ENCODE results near the gene CORO6.

CORO6 gene

DNA sequence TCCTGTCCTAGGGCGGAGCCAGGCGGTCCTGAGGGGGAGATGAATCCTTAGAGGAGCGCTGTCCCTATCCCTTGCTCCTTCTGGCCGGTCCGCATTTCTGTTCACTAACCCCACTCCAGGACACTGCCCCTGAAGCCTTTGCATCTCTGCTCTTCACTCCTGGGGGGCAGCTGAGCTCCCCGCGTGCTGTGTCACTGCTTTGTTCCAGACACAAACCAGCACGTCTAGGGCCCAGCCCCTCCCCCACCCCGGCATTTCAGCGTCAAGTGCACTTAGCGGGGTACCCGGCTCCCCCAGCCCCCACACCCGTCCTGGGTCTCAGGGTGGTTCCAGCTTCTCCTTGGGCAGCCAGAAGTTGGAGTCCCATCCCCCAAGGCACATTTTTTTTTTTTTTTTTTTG is 8.9 kb downstream of the CORO6 start:
- Histone ChIP-seq H4K20me1 (ENCODE audit: insufficient read depth, low read length, poor library complexity, severe bottlenecking) (no peaks in the 10 kb centered on the region), H3K4me3 (ENCODE audit: low read length, poor library complexity, severe bottlenecking) (no peak overlapping the region), H3K36me3 (ENCODE audit: insufficient read depth, low read length) (no peaks in the 10 kb centered on the region), H3K79me2 (ENCODE audit: insufficient read depth, low read length) (no peaks in the 10 kb centered on the region), H3K4me1 (ENCODE audit: insufficient read depth, low read length, poor library complexity, severe bottlenecking) (peaks cover 7% of the 10 kb centered on the region), H2AFZ (ENCODE audit: low read length) (no peak overlapping the region), H3K9me3 (ENCODE audit: insufficient read depth, low read depth, low read length) (no peaks in the 10 kb centered on the region), H3K9ac (ENCODE audit: low read depth, low read length, poor library complexity, severe bottlenecking) (no peak overlapping the region), H3K9me2 (replicated peaks; ENCODE audit: low read depth, low read length) (no peaks in the 10 kb centered on the region), H3F3A (ENCODE audit: low read depth) (no peaks in the 10 kb centered on the region), H3K4me2 (ENCODE audit: low read depth, low read length, poor library complexity, severe bottlenecking) (no peak overlapping the region), H3K27me3 (ENCODE audit: insufficient read depth, low read length, poor library complexity, severe bottlenecking) (no peaks in the 10 kb centered on the region)
- TF ChIP-seq, protein P1, sequence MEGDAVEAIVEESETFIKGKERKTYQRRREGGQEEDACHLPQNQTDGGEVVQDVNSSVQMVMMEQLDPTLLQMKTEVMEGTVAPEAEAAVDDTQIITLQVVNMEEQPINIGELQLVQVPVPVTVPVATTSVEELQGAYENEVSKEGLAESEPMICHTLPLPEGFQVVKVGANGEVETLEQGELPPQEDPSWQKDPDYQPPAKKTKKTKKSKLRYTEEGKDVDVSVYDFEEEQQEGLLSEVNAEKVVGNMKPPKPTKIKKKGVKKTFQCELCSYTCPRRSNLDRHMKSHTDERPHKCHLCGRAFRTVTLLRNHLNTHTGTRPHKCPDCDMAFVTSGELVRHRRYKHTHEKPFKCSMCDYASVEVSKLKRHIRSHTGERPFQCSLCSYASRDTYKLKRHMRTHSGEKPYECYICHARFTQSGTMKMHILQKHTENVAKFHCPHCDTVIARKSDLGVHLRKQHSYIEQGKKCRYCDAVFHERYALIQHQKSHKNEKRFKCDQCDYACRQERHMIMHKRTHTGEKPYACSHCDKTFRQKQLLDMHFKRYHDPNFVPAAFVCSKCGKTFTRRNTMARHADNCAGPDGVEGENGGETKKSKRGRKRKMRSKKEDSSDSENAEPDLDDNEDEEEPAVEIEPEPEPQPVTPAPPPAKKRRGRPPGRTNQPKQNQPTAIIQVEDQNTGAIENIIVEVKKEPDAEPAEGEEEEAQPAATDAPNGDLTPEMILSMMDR (conservative IDR thresholded peaks at IDR 0.05; ENCODE audit: low read length) = no peak
- no peak for TF ChIP-seq EZH2phosphoT487 (IDR thresholded peaks at IDR 0.05; ENCODE audit: borderline replicate concordance)

GRCh38 chr17:29613352-29613837 is 9.3 kb downstream of the CORO6 start:
- TF ChIP-seq, protein P1 (conservative IDR thresholded peaks at IDR 0.05; ENCODE audit: low read length) = no peak
- TF ChIP-seq EZH2phosphoT487 (IDR thresholded peaks at IDR 0.05; ENCODE audit: borderline replicate concordance) = no peak

DNA sequence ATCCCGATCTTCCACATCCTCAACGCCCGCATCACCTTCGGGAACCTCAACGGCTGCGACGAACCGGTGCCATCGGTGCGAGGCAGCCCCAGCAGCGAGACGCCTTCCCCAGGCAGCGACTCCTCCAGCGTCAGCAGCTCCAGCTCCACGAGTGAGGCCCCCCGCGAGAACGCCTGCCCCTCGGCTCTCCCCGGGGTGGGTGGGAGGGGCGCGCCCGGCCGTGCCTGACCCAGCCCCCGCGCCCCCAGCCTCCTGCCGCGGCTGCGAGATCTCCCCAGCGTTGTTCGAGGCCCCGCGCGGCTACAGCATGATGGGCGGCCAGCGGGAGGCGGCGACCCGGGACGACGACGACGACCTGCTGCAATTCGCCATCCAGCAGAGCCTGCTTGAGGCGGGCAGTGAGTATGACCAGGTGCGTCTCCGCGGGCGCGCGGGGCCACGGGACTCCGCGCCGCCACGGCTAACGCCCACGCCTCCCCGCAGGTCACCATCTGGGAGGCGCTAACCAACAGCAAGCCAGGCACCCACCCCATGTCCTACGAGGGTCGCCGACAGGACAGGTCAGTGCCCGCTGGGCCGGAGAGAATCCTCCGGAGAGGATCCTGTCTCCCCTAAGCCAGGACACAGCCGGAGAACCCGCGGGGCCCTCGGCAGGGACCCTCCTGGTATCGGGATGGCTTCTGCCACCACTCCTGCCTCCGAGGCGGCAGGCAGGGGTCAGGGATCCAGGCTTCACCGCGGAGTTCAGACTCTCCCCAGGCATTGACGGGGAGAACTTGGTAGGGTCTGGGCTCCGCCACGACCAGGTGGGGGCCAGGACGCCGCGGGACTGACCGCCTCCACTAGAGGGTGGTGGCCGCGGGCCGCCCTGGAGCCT is 10.1 kb downstream of the CORO6 start:
- Histone ChIP-seq H3K4me2 (ENCODE audit: low read depth, low read length, poor library complexity, severe bottlenecking) (no peak overlapping the region), H2AFZ (ENCODE audit: low read length) (no peak overlapping the region), H3K9me2 (replicated peaks; ENCODE audit: low read depth, low read length) (no peaks in the 10 kb centered on the region), H3K9ac (ENCODE audit: low read depth, low read length, poor library complexity, severe bottlenecking) (no peak overlapping the region), H3K9me3 (ENCODE audit: insufficient read depth, low read depth, low read length) (no peaks in the 10 kb centered on the region), H3K36me3 (ENCODE audit: insufficient read depth, low read length) (no peaks in the 10 kb centered on the region), H3K4me1 (ENCODE audit: insufficient read depth, low read length, poor library complexity, severe bottlenecking) (peaks cover 5% of the 10 kb centered on the region), H3F3A (ENCODE audit: low read depth) (no peaks in the 10 kb centered on the region), H4K20me1 (ENCODE audit: insufficient read depth, low read length, poor library complexity, severe bottlenecking) (no peaks in the 10 kb centered on the region), H3K27me3 (ENCODE audit: insufficient read depth, low read length, poor library complexity, severe bottlenecking) (no peaks in the 10 kb centered on the region), H3K79me2 (ENCODE audit: insufficient read depth, low read length) (no peaks in the 10 kb centered on the region), H3K4me3 (ENCODE audit: low read length, poor library complexity, severe bottlenecking) (no peak overlapping the region)
- TF ChIP-seq EZH2phosphoT487 (IDR thresholded peaks at IDR 0.05; ENCODE audit: borderline replicate concordance) = no peak
- TF ChIP-seq, protein P1 (conservative IDR thresholded peaks at IDR 0.05; ENCODE audit: low read length) = no peak

More at GRCh38 chr17:29613352-29613837, 9.3 kb downstream of the CORO6 start:
- Histone ChIP-seq H3K36me3 (ENCODE audit: insufficient read depth, low read length) (no peaks in the 10 kb centered on the region), H3K4me1 (ENCODE audit: insufficient read depth, low read length, poor library complexity, severe bottlenecking) (peaks cover 7% of the 10 kb centered on the region), H3K4me3 (ENCODE audit: low read length, poor library complexity, severe bottlenecking) (no peak overlapping the region), H3K4me2 (ENCODE audit: low read depth, low read length, poor library complexity, severe bottlenecking) (no peak overlapping the region), H4K20me1 (ENCODE audit: insufficient read depth, low read length, poor library complexity, severe bottlenecking) (no peaks in the 10 kb centered on the region), H3K9me3 (ENCODE audit: insufficient read depth, low read depth, low read length) (no peaks in the 10 kb centered on the region), H3K79me2 (ENCODE audit: insufficient read depth, low read length) (no peaks in the 10 kb centered on the region), H3K9me2 (replicated peaks; ENCODE audit: low read depth, low read length) (no peaks in the 10 kb centered on the region), H3F3A (ENCODE audit: low read depth) (no peaks in the 10 kb centered on the region), H2AFZ (ENCODE audit: low read length) (no peak overlapping the region), H3K9ac (ENCODE audit: low read depth, low read length, poor library complexity, severe bottlenecking) (no peak overlapping the region), H3K27me3 (ENCODE audit: insufficient read depth, low read length, poor library complexity, severe bottlenecking) (no peaks in the 10 kb centered on the region)

All from Loucy (cell line).